ENCODE results near the gene MDM2.

MDM2 gene

GRCh38 chr12:68831272-68831671, 23.3 kb downstream of the MDM2 start:
- Histone ChIP-seq H3K36me3 (ENCODE audit: control insufficient read depth, low read length) (peaks cover 95% of the 10 kb centered on the region), H3K9me3 (ENCODE audit: control insufficient read depth, insufficient read depth, low read length) (no peaks in the 10 kb centered on the region), H3F3A (ENCODE audit: control insufficient read depth, insufficient read depth) (peaks cover 64% of the 10 kb centered on the region), H3K9me2 (replicated peaks; ENCODE audit: control insufficient read depth, low read length) (no peaks in the 10 kb centered on the region), H3K27me3 (ENCODE audit: control insufficient read depth, low read length) (no peaks in the 10 kb centered on the region), H3K4me3 (ENCODE audit: low read length) (no peak overlapping the region), H3K79me2 (ENCODE audit: control insufficient read depth, low read length) (peaks cover 52% of the 10 kb centered on the region), H3K4me1 (ENCODE audit: control insufficient read depth, low read length) (peaks cover 9% of the 10 kb centered on the region), H3K27ac (ENCODE audit: low read depth, low read length) (no peak overlapping the region), H3K4me2 (ENCODE audit: low read length) (no peak overlapping the region), H4K20me1 (ENCODE audit: control insufficient read depth, insufficient read depth, low read depth, low read length) (peaks cover 12% of the 10 kb centered on the region)
- TF ChIP-seq EZH2phosphoT487 (IDR thresholded peaks at IDR 0.05; ENCODE audit: borderline replicate concordance, low read length): no peak
- TF ChIP-seq, protein P1, sequence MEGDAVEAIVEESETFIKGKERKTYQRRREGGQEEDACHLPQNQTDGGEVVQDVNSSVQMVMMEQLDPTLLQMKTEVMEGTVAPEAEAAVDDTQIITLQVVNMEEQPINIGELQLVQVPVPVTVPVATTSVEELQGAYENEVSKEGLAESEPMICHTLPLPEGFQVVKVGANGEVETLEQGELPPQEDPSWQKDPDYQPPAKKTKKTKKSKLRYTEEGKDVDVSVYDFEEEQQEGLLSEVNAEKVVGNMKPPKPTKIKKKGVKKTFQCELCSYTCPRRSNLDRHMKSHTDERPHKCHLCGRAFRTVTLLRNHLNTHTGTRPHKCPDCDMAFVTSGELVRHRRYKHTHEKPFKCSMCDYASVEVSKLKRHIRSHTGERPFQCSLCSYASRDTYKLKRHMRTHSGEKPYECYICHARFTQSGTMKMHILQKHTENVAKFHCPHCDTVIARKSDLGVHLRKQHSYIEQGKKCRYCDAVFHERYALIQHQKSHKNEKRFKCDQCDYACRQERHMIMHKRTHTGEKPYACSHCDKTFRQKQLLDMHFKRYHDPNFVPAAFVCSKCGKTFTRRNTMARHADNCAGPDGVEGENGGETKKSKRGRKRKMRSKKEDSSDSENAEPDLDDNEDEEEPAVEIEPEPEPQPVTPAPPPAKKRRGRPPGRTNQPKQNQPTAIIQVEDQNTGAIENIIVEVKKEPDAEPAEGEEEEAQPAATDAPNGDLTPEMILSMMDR (IDR thresholded peaks at IDR 0.05; ENCODE audit: low read depth, low read length, poor library complexity, severe bottlenecking): no peak

- no peak overlapping the region for H3K4me3 ChIP-seq (ENCODE audit: low read length)
- no peak overlapping the region for H3K27ac ChIP-seq (ENCODE audit: low read depth, low read length)
- H4K20me1 ChIP-seq (ENCODE audit: control insufficient read depth, insufficient read depth, low read depth, low read length): peaks cover 12% of the 10 kb centered on the region
- TF ChIP-seq EZH2phosphoT487 (IDR thresholded peaks at IDR 0.05; ENCODE audit: borderline replicate concordance, low read length): no peak
- TF ChIP-seq, protein P1 (IDR thresholded peaks at IDR 0.05; ENCODE audit: low read depth, low read length, poor library complexity, severe bottlenecking): no peak
- H3K79me2 ChIP-seq (ENCODE audit: control insufficient read depth, low read length): peaks cover 55% of the 10 kb centered on the region
- no peak overlapping the region for H3K4me2 ChIP-seq (ENCODE audit: low read length)
- H3K4me1 ChIP-seq (ENCODE audit: control insufficient read depth, low read length): peaks cover 9% of the 10 kb centered on the region
- H3K36me3 ChIP-seq (ENCODE audit: control insufficient read depth, low read length): peaks cover 95% of the 10 kb centered on the region
- peaks cover 61% of the 10 kb centered on the region for H3F3A ChIP-seq (ENCODE audit: control insufficient read depth, insufficient read depth)
- H3K27me3 ChIP-seq (ENCODE audit: control insufficient read depth, low read length): no peaks in the 10 kb centered on the region
- no peaks in the 10 kb centered on the region for H3K9me3 ChIP-seq (ENCODE audit: control insufficient read depth, insufficient read depth, low read length)
- no peaks in the 10 kb centered on the region for H3K9me2 ChIP-seq (replicated peaks; ENCODE audit: control insufficient read depth, low read length)
Observed at GRCh38 chr12:68831751-68832503, 23.9 kb downstream of the MDM2 start.

GRCh38 chr12:68832504-68832867, 24.5 kb downstream of the MDM2 start:
- Histone ChIP-seq H3K36me3 (ENCODE audit: control insufficient read depth, low read length) (peaks cover 95% of the 10 kb centered on the region), H3K4me3 (ENCODE audit: low read length) (no peak overlapping the region), H3K4me2 (ENCODE audit: low read length) (no peak overlapping the region), H3K27ac (ENCODE audit: low read depth, low read length) (no peak overlapping the region), H3K79me2 (ENCODE audit: control insufficient read depth, low read length) (peaks cover 61% of the 10 kb centered on the region), H4K20me1 (ENCODE audit: control insufficient read depth, insufficient read depth, low read depth, low read length) (peaks cover 12% of the 10 kb centered on the region), H3K27me3 (ENCODE audit: control insufficient read depth, low read length) (no peaks in the 10 kb centered on the region), H3K9me3 (ENCODE audit: control insufficient read depth, insufficient read depth, low read length) (no peaks in the 10 kb centered on the region), H3K4me1 (ENCODE audit: control insufficient read depth, low read length) (peaks cover 9% of the 10 kb centered on the region), H3K9me2 (replicated peaks; ENCODE audit: control insufficient read depth, low read length) (no peaks in the 10 kb centered on the region), H3F3A (ENCODE audit: control insufficient read depth, insufficient read depth) (peaks cover 56% of the 10 kb centered on the region)
- TF ChIP-seq EZH2phosphoT487 (IDR thresholded peaks at IDR 0.05; ENCODE audit: borderline replicate concordance, low read length): no peak
- TF ChIP-seq, protein P1 (IDR thresholded peaks at IDR 0.05; ENCODE audit: low read depth, low read length, poor library complexity, severe bottlenecking): no peak
